ENCODE results near the gene TEX19.
"Not testable (repeated sequence)": the region's sequence is repeated elsewhere in the genome, so short reads cannot be mapped to it uniquely, and the experiment has no call there.

The TEX19 gene

DNA sequence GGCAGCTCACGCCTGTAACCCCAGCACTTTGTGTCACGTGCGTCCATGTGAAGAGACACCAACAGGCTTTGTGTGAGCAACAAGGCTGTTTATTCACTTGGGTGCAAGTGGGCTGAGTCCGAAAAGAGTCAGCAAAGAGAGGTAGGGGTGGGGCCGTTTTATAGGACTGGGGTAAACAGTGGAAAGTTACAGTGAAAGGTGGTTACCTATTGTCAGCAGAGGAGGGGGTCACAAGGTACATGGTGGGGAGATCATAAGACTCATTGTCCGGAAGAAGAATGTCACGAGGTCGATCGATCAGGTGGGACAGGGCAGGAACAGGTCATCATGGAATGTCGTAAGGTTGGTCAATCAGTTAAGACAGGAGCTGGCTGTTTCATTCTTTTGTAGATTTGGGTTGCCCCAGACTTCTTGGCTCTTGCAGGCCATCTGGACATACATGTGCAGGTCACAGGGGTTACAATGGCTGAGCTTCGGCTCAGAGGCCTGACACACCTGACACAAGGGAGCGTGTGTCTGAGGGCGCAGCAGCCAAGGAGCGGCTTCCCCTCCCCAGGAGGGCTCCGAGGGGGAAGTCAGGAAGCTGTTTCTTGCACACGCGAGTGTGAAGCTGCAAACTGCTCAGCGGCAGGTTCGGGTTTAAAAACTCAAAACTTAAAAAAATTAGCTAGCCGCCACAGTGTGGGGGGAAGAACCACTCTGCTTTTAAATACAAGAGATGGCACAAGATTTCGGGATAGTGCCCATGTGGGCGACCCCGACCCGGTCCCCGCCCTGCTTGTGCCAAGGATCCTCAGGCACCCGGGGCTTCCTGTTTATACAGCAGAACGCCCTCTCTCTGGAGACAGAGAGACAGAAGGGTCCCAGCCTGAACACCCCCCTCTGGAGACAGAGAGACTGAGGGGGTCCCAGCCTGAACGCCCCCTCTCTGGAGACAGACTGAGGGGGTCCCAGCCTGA, 12.4 kb upstream of the TEX19 start:
- Histone ChIP-seq H3K27ac (replicated peaks) (no peak overlapping the region), H3K4me3 (replicated peaks; ENCODE audit: insufficient read depth, low read length) (peak overlapping the region; percentile 6; the same call in 1 of the 2 replicates), H3K27me3 (ENCODE audit: insufficient read depth, poor library complexity, severe bottlenecking) (no peaks in the 10 kb centered on the region)
- DNase-seq (ENCODE audit: low read depth in 1 of 2, low spot score in 1 of 2) = peak in 1 of 2 experiments; percentile 52
- TF ChIP-seq SPI1 (IDR thresholded peaks at IDR 0.05; ENCODE audit: borderline replicate concordance, low read depth) = peak; percentile 40; the same call in 1 of the 2 replicates
- TF ChIP-seq, protein P1, sequence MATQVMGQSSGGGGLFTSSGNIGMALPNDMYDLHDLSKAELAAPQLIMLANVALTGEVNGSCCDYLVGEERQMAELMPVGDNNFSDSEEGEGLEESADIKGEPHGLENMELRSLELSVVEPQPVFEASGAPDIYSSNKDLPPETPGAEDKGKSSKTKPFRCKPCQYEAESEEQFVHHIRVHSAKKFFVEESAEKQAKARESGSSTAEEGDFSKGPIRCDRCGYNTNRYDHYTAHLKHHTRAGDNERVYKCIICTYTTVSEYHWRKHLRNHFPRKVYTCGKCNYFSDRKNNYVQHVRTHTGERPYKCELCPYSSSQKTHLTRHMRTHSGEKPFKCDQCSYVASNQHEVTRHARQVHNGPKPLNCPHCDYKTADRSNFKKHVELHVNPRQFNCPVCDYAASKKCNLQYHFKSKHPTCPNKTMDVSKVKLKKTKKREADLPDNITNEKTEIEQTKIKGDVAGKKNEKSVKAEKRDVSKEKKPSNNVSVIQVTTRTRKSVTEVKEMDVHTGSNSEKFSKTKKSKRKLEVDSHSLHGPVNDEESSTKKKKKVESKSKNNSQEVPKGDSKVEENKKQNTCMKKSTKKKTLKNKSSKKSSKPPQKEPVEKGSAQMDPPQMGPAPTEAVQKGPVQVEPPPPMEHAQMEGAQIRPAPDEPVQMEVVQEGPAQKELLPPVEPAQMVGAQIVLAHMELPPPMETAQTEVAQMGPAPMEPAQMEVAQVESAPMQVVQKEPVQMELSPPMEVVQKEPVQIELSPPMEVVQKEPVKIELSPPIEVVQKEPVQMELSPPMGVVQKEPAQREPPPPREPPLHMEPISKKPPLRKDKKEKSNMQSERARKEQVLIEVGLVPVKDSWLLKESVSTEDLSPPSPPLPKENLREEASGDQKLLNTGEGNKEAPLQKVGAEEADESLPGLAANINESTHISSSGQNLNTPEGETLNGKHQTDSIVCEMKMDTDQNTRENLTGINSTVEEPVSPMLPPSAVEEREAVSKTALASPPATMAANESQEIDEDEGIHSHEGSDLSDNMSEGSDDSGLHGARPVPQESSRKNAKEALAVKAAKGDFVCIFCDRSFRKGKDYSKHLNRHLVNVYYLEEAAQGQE (IDR thresholded peaks at IDR 0.05; ENCODE audit: insufficient replicate concordance, low read depth) = no peak

DNA sequence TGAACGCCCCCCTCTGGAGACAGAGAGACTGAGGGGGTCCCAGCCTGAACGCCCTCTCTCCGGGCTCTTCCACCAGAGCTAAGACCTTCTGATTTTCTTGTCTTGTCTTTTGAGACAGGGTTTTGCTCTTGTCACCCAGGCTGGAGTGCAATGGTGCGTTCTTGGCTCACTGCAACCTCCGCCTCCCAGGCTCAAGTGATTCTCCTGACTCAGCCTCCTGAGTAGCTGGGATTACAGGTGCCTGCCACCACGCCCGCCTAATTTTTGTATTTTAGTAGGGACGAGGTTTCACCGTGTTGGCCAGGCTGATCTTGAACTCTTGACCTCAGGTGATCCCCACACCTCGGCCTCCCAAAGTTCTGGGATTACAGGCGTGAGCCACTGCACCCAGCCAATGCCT, 11.1 kb upstream of the TEX19 start:
- not testable (repeated sequence) for H3K27me3 ChIP-seq (ENCODE audit: insufficient read depth, poor library complexity, severe bottlenecking); H3K4me3 ChIP-seq (replicated peaks; ENCODE audit: insufficient read depth, low read length); DNase-seq (ENCODE audit: low read depth in 1 of 2, low spot score in 1 of 2); H3K27ac ChIP-seq (replicated peaks)

DNA sequence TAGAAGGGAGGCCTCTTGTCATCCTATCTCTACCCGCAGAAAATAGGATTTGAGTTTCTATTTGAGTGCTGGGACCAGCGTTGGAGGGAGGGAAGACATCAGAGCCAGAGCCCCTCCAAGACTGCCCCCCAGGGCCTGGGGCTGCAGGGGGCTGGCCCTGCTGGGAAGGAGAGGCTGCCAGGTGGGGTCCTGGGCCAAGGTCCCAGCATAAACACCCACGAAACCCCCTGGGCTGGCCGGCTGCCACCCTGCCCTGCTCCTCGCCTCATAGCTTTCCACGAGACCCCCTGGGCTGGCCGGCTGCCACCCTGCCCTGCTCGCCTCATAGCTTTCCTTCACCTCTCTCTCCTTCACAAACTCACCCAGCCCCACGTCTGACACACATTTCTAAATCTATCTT, 10.6 kb upstream of the TEX19 start:
- TF ChIP-seq, protein P2, sequence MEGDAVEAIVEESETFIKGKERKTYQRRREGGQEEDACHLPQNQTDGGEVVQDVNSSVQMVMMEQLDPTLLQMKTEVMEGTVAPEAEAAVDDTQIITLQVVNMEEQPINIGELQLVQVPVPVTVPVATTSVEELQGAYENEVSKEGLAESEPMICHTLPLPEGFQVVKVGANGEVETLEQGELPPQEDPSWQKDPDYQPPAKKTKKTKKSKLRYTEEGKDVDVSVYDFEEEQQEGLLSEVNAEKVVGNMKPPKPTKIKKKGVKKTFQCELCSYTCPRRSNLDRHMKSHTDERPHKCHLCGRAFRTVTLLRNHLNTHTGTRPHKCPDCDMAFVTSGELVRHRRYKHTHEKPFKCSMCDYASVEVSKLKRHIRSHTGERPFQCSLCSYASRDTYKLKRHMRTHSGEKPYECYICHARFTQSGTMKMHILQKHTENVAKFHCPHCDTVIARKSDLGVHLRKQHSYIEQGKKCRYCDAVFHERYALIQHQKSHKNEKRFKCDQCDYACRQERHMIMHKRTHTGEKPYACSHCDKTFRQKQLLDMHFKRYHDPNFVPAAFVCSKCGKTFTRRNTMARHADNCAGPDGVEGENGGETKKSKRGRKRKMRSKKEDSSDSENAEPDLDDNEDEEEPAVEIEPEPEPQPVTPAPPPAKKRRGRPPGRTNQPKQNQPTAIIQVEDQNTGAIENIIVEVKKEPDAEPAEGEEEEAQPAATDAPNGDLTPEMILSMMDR (IDR thresholded peaks at IDR 0.05; ENCODE audit: insufficient read depth, low read length) = no peak
- no peak for TF ChIP-seq SPI1 (IDR thresholded peaks at IDR 0.05; ENCODE audit: borderline replicate concordance, low read depth)
- no peak overlapping the region for H3K27ac ChIP-seq (replicated peaks)
- no peaks in the 10 kb centered on the region for H3K27me3 ChIP-seq (ENCODE audit: insufficient read depth, poor library complexity, severe bottlenecking)
- DNase-seq (ENCODE audit: low read depth in 1 of 2, low spot score in 1 of 2) = no peak
- no peak overlapping the region for H3K4me3 ChIP-seq (replicated peaks; ENCODE audit: insufficient read depth, low read length)

DNA sequence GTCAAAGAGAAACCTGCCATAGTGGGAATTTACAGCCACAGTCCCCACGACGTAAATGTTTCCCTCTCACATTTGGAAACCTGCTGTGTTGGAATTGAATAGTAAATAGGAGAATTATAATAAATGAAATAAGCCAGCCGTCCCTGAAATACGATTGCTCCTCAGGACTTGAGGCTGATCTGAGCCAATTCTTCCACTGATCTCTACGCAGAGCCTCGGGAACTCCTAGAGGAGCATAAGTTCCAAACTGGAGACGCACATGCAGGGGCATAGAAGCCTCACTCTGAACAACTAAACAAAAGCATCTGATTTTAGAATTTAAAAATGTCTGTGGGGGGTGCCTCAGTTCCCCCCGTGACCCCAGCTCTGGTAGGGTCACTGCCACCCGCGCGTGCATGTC, 10.2 kb upstream of the TEX19 start:
- no peak overlapping the region for H3K4me3 ChIP-seq (replicated peaks; ENCODE audit: insufficient read depth, low read length)
- H3K27ac ChIP-seq (replicated peaks) = no peak overlapping the region
- no peaks in the 10 kb centered on the region for H3K27me3 ChIP-seq (ENCODE audit: insufficient read depth, poor library complexity, severe bottlenecking)
- DNase-seq (ENCODE audit: low read depth in 1 of 2, low spot score in 1 of 2) = no peak
- TF ChIP-seq SPI1 (IDR thresholded peaks at IDR 0.05; ENCODE audit: borderline replicate concordance, low read depth) = no peak
- TF ChIP-seq, protein P2 (IDR thresholded peaks at IDR 0.05; ENCODE audit: insufficient read depth, low read length) = no peak
- no peak for TF ChIP-seq GABPA (IDR thresholded peaks at IDR 0.05; ENCODE audit: low read depth)
- TF ChIP-seq POLR2AphosphoS5 (IDR thresholded peaks at IDR 0.05; ENCODE audit: low read depth) = no peak
- TF ChIP-seq, protein P1 (IDR thresholded peaks at IDR 0.05; ENCODE audit: insufficient replicate concordance, low read depth) = no peak

DNA sequence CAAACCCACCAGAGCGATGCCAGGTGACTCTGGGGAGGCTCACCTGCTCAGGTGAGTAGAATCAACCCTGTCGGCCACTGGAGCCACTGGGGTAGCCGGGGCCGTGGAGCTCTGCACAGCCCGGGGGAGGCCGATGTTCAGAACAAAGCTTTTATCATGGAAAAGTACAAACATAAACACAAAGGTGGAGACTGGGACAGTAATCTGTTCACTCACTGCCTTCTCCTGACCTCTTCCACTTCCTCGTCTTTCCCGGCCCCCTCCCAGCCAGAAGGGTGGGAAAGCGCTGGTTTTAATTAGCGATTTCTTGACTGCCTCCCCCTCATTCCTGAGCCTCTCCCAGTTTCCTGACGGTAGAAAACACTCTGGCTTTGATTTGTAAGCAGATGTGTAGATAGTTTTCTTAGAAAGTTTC, 9.8 kb upstream of the TEX19 start:
- Histone ChIP-seq H3K27me3 (ENCODE audit: insufficient read depth, poor library complexity, severe bottlenecking) (no peaks in the 10 kb centered on the region), H3K4me3 (replicated peaks; ENCODE audit: insufficient read depth, low read length) (no peak overlapping the region), H3K27ac (replicated peaks) (no peak overlapping the region)
- TF ChIP-seq GABPA (IDR thresholded peaks at IDR 0.05; ENCODE audit: low read depth) = no peak
- TF ChIP-seq, protein P2 (IDR thresholded peaks at IDR 0.05; ENCODE audit: insufficient read depth, low read length) = no peak
- DNase-seq (ENCODE audit: low read depth in 1 of 2, low spot score in 1 of 2) = no peak

Data from HL-60 (cell line).